Cerebellar nuclear complex (tissue), 1 donor: Measurements from ENCODE around the gene AUTS2.

Experiments used
- DNase-seq, 2 experiments: peaks; one replicate each; lab custom pipeline; 2025; lab: John Stamatoyannopoulos, UW

AUTS2 gene

DNA sequence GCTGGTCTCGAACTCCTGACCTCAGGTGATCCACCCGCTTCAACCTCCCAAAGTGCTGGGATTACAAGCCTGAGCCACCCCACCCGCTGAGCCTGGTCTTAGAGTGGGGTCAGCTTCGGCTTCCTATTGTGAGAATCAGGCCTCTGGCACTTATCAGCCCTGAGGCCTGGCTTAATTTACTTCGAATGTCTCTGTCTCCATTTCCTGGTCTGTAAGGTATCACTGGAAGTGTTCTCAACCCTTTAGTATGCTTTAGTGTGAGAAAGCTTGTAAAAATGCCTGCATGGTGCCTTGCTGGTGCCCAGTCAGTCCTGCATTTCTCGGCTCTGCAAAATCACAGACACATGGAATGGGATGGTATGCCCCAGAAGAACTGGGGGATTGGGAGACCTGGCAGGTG is 862.3 kb downstream of the AUTS2 start:
- no peak for DNase-seq

DNA sequence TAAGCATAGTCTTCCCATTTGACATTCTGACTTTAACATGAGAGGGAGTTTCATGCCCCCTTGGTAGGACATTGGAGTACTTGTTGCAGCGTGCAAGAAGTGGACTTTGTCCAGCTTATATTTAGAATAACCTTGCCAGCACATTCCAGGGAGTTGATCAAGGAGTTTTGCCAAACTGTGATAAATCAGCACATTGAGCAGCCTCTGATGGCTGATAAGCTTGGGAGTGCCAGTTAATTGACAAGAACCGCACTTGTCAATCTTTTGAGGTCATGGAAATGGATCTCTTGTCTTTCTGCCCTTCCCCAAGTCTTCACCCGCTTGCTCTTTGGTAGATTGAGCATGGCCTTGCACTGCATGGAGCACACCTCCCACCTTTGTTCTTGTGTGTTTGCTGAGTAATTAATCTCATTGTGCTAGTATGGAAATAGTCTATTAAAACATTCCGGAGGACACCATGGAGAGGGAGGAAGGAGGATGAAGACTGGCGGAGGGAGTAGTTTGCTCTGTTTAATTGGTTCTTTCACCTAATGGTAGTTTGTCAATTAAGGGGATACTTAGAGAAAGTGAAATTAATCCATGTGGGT is 865.2 kb downstream of the AUTS2 start:
- no peak for DNase-seq

DNA sequence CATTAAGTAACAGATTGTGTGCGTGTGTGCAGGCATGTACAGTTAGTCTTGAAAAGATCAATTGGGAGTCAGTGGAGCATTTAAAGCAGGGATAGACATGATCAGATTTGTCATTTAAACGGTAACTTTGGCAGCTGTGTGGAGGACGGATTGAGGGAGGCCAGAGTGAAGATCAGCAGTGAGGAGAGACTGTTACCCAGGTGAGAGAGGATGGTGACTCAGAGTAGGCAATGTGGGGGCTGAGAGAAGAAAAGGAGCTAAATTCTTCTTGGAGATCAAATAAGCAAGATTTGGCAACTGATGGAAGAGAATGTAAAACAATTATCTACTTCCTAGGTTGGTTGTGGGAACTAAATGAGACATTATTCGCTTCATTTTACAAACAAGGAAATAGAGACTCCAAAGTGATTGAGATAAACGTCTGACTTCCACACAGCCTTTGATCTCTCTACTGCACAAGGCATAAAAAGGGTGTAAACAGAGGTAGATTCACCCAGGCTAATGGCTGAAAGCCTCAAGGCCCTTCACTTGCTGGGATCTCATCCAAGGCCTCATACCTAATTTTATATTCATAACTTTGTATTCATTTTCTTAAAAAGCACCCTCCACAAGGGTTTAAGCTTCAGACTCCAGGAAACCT is 868.6 kb downstream of the AUTS2 start:
- DNase-seq, result no peak

DNA sequence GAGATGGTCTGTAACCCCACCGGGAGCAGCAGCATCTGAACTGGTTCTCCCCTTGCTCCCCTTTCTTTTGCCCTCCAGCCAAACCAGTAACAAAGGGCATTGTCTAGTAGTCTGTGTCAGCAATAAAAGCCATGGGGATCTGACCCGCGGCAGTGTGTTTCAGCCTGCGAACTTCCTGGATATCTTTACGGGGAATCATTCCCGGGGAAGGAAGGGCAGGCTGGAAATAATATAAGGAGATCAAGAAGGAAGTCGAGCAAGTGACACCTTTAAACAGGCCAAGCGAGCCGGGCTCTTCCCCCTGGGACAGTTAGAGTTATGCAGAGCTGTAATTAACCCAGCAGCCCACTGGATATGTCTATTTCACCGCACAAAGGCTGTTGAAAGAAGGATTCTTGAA is 872.5 kb downstream of the AUTS2 start:
- DNase-seq, result no peak

GRCh38 chr7:70472601-70473237 is 874.4 kb downstream of the AUTS2 start:
- no peak for DNase-seq

DNA sequence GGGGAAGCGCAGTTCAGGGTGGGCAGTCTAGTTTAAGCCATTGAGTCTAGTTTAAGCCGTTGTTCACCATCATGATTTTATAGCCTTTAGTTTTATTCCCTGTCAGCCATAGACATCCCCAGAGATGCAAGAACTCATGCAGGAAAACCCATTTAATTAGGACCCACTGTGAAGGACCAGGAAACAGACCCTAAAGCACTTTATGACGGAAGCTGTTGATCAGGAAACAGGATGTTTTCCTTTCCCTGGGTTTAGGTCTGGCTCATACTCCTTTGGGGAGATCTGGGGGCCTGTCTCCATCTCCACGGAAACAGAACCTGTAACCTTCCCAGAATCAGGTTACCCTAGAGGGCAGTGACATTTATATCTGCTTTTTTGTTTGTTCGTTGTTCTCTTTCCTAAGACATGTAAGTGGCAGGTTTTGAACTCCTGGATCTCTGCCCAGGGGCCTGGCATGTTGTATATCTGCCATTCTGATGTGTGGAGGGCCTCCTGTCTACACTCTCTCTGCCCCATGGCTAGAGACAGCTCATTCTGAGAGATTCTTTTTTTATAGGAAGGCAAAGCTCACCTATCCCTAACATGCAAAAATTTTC is 876.5 kb downstream of the AUTS2 start:
- no peak for DNase-seq

GRCh38 chr7:70477036-70478010 is 879.0 kb downstream of the AUTS2 start:
- no peak for DNase-seq

GRCh38 chr7:70479153-70480021 is 881.1 kb downstream of the AUTS2 start:
- no peak for DNase-seq

- DNase-seq, result no peak
These were observed 882.8 kb downstream of the AUTS2 start for GRCh38 chr7:70480927-70481569.

- no peak for DNase-seq
These were observed 883.4 kb downstream of the AUTS2 start for GRCh38 chr7:70481570-70482123.

DNA sequence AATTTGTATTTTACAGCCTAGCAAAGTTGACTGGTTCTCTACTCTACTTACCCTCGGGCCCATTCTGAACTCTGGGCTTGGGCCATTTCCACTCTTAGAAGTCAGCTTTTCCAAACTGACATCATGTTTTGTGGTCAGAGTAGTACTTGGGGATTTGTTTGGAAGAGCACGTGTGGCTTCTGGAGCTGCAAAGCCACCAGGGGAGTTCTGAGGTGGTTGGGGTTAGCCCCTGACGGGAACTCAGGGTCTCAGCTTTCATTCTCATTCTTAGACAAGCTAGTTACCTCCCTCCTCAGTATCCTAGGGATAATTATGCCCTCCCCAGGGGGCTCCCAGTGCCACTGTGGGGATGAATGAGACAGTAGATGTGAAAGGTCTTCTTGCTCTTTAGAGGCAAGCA is 886.0 kb downstream of the AUTS2 start:
- no peak for DNase-seq

- DNase-seq, result no peak
These were observed 888.7 kb downstream of the AUTS2 start for GRCh38 chr7:70486977-70487376.

GRCh38 chr7:70487428-70487827 is 889.2 kb downstream of the AUTS2 start:
- DNase-seq, result no peak

DNA sequence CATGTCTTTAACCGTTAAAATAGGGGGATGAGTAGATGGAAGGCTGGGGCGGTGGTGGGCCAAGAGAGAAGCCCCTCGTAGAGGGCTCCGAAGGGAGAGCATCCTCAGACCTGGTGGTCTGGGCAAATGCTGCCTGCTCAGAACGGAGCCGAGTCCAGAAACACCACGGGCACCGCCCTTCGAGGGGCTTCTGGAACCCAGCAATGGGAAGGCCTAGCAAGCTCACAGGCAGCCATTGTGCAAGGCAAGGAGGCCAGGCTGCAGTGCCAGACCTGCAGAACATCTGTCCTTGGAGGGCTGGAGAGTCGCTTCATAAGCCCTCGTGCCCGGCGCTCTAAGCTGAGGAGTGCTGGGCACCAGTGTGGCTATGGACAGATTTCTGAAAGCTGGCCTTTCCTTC is 889.6 kb downstream of the AUTS2 start:
- no peak for DNase-seq

DNA sequence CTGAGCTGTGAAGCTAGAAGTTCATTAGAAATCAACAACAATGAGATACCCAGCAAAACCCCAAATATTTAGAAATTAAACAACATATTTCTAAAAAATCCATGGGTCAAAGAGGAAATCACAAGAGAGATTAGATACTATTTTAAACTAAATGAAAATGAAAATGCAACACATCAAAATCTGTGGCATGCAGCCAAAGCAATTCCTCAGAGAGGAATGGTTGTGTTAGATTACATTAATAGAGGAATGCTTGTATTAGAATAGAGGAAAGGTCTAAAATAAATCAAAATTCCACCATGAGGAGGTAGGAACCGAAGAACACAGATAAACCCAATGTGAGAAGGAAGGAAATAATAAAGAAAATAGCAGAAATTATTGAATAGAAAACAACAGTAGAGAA is 891.5 kb downstream of the AUTS2 start:
- DNase-seq, result no peak

- no peak for DNase-seq
These were observed 894.4 kb downstream of the AUTS2 start for GRCh38 chr7:70492625-70493024.

GRCh38 chr7:70494225-70495032 is 896.2 kb downstream of the AUTS2 start:
- no peak for DNase-seq

DNA sequence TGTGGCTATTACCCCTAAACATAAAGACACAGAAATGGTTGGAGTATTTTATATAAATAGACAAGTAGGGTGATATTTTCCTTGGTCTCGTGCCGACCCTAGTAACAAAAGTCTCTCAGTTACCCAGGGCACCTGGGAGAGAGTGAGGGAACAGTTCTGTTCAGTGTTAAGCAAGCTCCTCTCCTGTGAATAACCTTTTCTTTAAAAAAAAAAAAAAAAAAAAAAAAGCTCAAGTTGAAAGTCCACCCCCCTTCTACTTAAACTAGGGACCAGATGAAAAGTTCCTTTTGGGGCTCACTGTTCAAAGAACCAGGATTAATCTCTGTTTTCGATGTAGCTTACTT is 896.7 kb downstream of the AUTS2 start:
- DNase-seq, result no peak

DNA sequence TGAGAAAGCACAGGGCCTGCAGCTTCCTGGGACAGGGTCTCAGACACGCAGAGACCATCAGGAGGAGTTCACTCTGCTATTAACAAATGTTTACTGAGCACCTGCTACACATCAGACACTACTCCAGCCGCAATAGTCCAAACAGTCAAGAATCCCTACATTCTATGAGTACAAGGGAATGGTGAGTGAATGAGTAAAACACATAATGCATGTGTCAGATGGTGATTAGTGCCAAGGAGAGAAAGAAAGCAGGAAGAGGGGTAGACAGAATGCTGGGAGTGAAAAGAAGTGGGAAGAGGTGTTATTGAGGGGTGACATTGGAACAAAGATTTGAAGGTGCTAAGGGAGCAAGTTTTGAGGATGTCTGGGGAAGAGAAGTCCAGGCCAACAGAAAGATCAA is 899.5 kb downstream of the AUTS2 start:
- no peak for DNase-seq
